Measurements from ENCODE around the gene PLBD2. TPM values are rescaled to one million over a fixed set of nuclear protein-coding genes. Genes with fewer than 3 reads are reported as not detected.

Gene PLBD2
- total RNA-seq, 2 donors from 2014 or later, result 38.2 to 43.0 TPM

- no peaks in the 10 kb centered on the region for H3K27me3 ChIP-seq
- peaks cover 68% of the 10 kb centered on the region for H3K36me3 ChIP-seq
- no peak overlapping the region for H3K27ac ChIP-seq
- H3K9me3 ChIP-seq, result no peaks in the 10 kb centered on the region
- no peak for DNase-seq (ENCODE audit: low spot score)
- no peak for TF ChIP-seq CTCF (IDR thresholded peaks at IDR 0.05)
- no peak overlapping the region for H3K4me3 ChIP-seq
- no peaks in the 10 kb centered on the region for H3K4me1 ChIP-seq
These were observed 26.4 kb downstream of the PLBD2 start for GRCh38 chr12:113384778-113385177.

GRCh38 chr12:113385282-113385882, 27.0 kb downstream of the PLBD2 start:
- Histone ChIP-seq H3K36me3 (peaks cover 70% of the 10 kb centered on the region), H3K4me1 (no peaks in the 10 kb centered on the region), H3K27me3 (no peaks in the 10 kb centered on the region), H3K27ac (no peak overlapping the region), H3K9me3 (no peaks in the 10 kb centered on the region), H3K4me3 (no peak overlapping the region)
- no peak for DNase-seq (ENCODE audit: low spot score)
- no peak for TF ChIP-seq CTCF (IDR thresholded peaks at IDR 0.05)

- H3K27me3 ChIP-seq, result no peaks in the 10 kb centered on the region
- TF ChIP-seq CTCF (IDR thresholded peaks at IDR 0.05), result no peak
- H3K9me3 ChIP-seq, result no peaks in the 10 kb centered on the region
- H3K4me3 ChIP-seq, result no peak overlapping the region
- no peak overlapping the region for H3K27ac ChIP-seq
- no peak for DNase-seq (ENCODE audit: low spot score)
- no peaks in the 10 kb centered on the region for H3K4me1 ChIP-seq
- peaks cover 73% of the 10 kb centered on the region for H3K36me3 ChIP-seq
These were observed 28.6 kb downstream of the PLBD2 start for GRCh38 chr12:113386866-113387566.

- no peak for TF ChIP-seq CTCF (IDR thresholded peaks at IDR 0.05)
- no peak for DNase-seq (ENCODE audit: low spot score)
- Histone ChIP-seq H3K9me3 (no peaks in the 10 kb centered on the region), H3K27me3 (no peaks in the 10 kb centered on the region), H3K27ac (no peak overlapping the region), H3K4me3 (no peak overlapping the region), H3K4me1 (no peaks in the 10 kb centered on the region), H3K36me3 (peaks cover 73% of the 10 kb centered on the region)
These were observed 29.2 kb downstream of the PLBD2 start for GRCh38 chr12:113387631-113388030.

GRCh38 chr12:113388351-113388750, 30.0 kb downstream of the PLBD2 start:
- no peak for TF ChIP-seq CTCF (IDR thresholded peaks at IDR 0.05)
- Histone ChIP-seq H3K27me3 (no peaks in the 10 kb centered on the region), H3K36me3 (peaks cover 69% of the 10 kb centered on the region), H3K27ac (no peak overlapping the region), H3K4me3 (no peak overlapping the region), H3K9me3 (no peaks in the 10 kb centered on the region), H3K4me1 (no peaks in the 10 kb centered on the region)
- no peak for DNase-seq (ENCODE audit: low spot score)

Data from right atrium auricular region (tissue), 2 donors.